Posterior vena cava (tissue), 2 donors: ENCODE results near the gene NCK2. TPM values are rescaled to one million over a fixed set of nuclear protein-coding genes. Genes with fewer than 3 reads are reported as not detected.
"Not testable (repeated sequence)": the region's sequence is repeated elsewhere in the genome, so short reads cannot be mapped to it uniquely, and the experiment has no call there.

Experiments used
- DNase-seq: peaks from one replicate; pipeline ENCODE4 v3.0.0-alpha.2; 2020; ENCODE audit warnings: low spot score
- intact Hi-C, 2 donors: fragments of 100-400 bp; cut with DNase I; formaldehyde crosslinking; loops; one replicate each; pipeline versions ENCODE4 v1.14.1 to v1.14.2; 2022 to 2023
- total RNA-seq, 2 donors: library from RNA; stranded (reverse); fragmentation: NEBNext Ultra II Directional; extraction: Animal tissue kit (Norgen Biotek cat#: 25700); gene quantifications; one replicate each; pipeline ENCODE4 v1.2.1, GENCODE V29; 2021
- donor health status: DM: yes; HTN: yes; CAD: no.
- donor health status: DM: yes; HTN: yes; CAD: no.

Gene NCK2
- total RNA-seq, 2 donors from 2014 or later: 32.8 to 42.6 TPM

GRCh38 chr2:105893011-105893995 lies 148.6 kb downstream of the NCK2 start:
- no peak for DNase-seq
- intact Hi-C loops: no loop called here

DNA sequence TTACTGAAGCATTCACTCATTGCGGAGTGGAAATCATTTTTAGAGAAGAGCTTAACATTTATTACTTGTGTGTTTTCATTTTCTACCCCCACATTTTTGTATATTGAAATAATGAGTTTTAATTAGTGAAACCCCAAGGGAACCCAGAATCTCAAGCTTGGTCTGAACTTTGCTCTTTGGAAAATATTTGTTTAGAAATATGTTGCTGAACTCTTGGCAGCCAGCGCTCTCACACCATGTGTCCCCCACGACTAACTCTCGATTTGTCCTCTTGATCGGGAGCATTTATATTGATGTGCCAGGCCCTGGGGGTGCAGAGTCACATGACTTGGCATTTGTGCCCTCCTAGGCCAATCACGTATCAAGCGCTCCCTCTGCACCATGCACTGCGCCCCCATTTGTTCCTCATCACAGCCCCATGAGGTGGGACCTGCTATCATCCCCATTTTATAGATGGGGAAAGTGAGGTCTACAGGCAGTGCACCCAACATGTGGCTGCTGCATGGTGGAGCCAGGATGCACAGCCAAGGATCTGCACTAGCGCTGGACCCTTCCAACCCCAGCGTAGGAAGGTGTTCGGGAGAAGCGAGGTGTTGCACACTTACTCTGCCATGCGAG lies 149.7 kb downstream of the NCK2 start:
- intact Hi-C loops: no loop called here
- no peak for DNase-seq

DNA sequence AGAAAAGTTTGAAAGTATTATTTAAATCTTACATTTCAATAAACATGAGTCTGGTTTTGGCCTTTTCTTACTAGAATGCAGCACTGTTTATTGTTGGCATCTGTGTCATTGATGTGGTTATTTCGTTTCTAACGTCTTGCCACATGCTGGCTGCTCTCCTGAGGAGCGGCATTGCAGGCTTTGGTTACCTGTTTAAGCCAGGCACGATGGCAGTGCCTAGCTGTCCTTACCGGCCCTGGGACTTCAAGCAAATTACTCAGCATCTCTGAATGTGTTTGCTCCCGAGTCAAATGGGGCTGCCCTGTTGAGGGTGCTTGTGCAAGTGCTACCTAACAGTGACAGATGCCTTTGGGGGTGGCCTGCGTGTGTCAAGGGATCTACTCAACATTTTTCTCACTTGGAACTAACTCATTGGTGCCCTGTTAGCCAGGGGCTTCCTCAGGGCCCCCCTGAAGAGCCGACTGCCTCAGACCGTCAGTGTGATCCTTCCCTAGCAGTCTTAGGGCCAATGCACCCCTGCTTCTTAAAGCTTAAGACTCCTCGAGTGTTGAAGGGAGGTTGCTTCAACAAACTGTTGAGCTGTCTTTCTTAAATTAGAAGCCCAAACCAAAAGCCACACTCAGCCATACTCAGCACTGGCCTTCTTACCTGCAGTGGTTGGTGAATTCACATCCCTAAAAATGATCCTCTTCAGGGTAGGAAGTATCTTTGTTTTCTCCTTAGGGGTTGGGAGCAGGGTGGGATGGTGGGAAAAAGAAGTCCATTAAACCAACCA lies 151.5 kb downstream of the NCK2 start:
- DNase-seq: no peak
- intact Hi-C loops: no loop called here

- DNase-seq: no peak
- intact Hi-C loops: no loop called here
These were observed 152.1 kb downstream of the NCK2 start for GRCh38 chr2:105896765-105897163.

- intact Hi-C loops, DNase-seq: not testable (repeated sequence)
These were observed 153.0 kb downstream of the NCK2 start for GRCh38 chr2:105897694-105898093.

DNA sequence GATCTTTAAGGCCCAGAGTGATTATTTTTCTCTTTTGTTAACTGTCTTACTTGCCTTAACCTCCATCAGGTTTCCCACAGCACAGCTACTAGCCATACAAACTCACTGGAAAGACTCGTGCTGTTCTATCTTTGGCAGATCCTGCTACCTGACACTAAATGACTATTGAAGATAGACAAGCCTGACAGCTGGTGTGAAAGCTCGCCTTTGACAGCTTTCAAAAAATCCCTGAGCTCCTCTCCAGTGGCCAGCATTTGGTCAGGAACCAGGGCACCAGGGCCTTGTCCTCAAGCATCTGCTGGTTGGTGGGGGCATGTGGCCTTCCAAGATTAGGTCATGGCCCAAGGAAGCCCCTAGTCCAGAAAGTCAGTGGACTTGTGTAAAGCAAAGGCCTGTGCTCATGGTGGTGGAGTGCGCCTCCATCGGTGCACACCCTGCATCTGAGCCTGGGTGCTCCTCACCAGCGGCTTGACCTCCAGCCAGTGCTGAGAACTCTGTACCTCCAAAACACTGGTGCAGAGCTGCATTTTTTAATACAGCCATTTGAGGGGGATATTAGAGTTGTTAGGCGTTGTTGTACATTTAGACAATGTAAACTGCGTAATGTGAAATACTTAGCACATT lies 158.5 kb downstream of the NCK2 start:
- DNase-seq: no peak
- intact Hi-C loops: no loop called here

GRCh38 chr2:105904938-105905337 lies 160.2 kb downstream of the NCK2 start:
- intact Hi-C loops: no loop called here
- DNase-seq: no peak

DNA sequence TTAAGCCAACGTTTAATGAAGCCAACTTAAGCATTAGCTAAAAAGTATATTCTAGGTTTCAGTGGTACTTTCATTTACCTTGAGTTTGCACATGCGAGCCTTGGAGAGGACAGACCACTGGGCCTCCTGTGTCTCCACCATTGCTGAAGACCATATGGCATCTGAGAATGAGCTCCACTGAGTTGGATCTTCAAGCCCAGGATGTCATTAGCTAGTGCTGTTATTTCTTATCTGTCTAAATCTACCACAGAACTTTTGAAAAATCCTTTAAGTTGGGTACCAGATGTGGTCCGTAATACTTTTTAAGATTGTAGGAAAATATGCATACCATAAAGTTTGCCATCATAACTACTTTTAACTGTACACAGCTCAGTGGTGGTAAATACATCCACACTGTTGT lies 161.8 kb downstream of the NCK2 start:
- no peak for DNase-seq
- intact Hi-C loops: no loop called here

DNA sequence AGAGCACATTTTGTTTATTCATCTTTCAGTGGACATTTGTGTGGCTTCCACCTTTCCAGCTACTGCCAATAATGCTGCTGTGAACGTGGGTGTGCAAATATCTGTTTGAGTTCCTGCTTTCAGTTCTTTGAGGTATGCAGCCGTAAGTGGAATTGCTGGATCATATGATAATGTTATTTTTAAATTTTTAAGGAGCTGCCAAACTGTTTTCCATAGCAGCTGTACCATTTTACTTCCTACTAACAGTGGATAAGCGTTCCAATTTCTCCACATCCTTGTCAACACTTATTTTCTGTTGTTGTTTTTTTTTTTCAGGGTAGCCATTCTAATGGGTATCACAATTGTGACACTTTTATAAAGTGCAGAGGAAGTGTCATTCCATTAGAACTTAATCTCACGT lies 162.5 kb downstream of the NCK2 start:
- intact Hi-C loops: no loop called here
- DNase-seq: no peak

GRCh38 chr2:105909215-105909614 lies 164.5 kb downstream of the NCK2 start:
- DNase-seq: no peak
- intact Hi-C loops: no loop called here

- no peak for DNase-seq
- intact Hi-C loops: no loop called here
These were observed 166.0 kb downstream of the NCK2 start for GRCh38 chr2:105910497-105911238.

GRCh38 chr2:105911425-105911824 lies 166.7 kb downstream of the NCK2 start:
- intact Hi-C loops: no loop called here
- DNase-seq: no peak

DNA sequence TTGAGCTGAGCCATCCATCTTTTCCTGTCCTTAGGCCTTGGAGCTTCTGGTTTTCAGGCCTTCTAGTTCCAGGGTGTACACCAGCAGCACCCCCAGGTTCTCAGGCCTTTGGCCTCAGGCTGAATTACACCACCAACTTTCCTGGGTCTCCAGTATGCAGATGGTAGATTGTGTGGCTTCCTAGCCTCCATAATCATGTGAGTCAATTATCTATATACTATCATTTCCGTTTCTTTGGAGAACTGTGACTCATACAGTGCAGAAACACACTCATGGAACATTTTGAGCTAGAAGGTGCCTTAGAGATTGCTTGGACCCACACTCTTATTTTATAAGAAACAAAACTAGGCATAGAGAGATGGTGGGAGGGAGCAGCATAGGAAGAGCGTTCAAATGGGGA lies 167.4 kb downstream of the NCK2 start:
- intact Hi-C loops: no loop called here
- DNase-seq: no peak

- DNase-seq: no peak
- intact Hi-C loops: no loop called here
These were observed 170.4 kb downstream of the NCK2 start for GRCh38 chr2:105915005-105915558.

DNA sequence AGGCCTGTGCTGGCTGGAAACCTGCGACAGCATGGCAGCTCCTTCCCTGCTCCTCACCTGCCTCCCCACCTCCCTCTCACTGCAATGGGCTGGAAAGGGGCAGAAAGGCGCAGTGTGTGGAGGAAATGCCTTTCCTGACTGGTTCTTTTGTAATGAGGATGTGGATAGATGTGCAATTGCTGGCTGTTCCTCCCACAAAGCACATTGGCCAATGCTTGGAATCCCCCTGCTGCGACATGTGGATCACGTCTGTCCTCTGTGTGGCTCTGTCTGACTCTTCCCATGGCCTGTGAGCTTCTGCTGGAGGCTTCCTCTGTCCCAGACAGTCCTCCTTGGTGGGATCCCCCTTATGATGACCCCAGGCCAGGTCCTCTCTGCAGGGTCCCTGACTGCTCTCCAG lies 172.5 kb downstream of the NCK2 start:
- no peak for DNase-seq
- intact Hi-C loops: no loop called here

DNA sequence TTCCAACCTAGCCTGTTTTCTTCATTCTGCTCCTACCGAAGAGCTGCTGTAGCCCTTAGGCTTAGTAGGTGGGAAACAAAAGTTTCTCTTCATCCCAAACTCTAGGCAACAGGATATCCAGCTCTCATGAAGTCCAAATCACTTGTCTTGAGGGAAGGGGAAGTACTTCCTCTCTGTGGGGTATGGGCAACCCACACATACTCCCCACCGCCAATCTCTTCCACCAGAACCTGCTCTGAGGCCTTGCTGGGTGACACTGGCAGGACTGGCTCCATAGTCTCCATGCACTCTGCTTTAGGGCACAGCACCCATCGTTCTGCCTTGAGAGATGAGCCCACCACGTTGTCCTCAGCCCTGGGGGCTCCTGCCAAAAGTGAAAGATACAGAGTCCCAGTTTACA lies 173.0 kb downstream of the NCK2 start:
- DNase-seq: no peak
- intact Hi-C loops: no loop called here

DNA sequence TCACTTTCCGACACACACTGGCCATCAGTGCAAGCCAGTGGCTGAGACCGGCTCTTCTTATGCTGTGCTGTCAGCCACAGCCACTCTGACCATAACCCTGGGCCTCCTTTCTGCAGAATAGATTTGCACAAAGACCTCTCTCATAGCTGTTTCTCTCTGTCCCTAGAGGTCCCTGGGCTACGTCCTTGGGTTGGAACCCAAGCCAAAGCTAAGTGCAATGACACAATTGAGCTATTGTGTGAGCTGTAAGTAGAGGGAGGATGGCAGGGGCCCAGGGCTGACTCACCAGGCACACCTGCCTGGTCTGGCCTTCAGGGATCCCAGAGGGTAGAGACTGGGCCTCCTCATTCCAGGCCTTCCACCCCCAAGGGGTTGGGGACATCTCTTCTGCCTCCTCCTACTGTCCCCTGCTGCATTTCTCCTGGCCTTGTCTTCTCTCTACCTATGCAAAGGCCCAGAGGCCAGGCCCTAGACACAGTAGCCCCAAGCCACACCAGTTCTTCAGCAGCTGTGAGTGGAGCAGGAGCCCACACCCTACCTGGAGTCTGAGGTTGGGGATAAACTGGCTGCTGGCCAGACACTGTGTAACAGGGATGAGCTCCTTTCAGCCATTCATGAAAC lies 174.6 kb downstream of the NCK2 start:
- intact Hi-C loops: no loop called here
- DNase-seq: no peak

- intact Hi-C loops: no loop called here
- DNase-seq: no peak
These were observed 175.1 kb downstream of the NCK2 start for GRCh38 chr2:105919826-105920225.
